ACHN (cell line): Measurements from ENCODE around the gene PTMA.
"Not testable (repeated sequence)": the region's sequence is repeated elsewhere in the genome, so short reads cannot be mapped to it uniquely, and the experiment has no call there.

ENCODE experiments used
- DNase-seq: peaks from one replicate; pipeline ENCODE4 v3.0.0-alpha.2; 2015
- in situ Hi-C: cut with HindIII; loops from 2 replicates; pipeline ENCODE4 v1.10.0; 2017; ENCODE audit warnings: low sequenced_read_pairs, low pct_ligation_motif_present, low pct_unique_long_range_greater_than_20kb

Gene PTMA

GRCh38 chr2:231737761-231738160 lies 29.4 kb downstream of the PTMA start:
- in situ Hi-C loops, result no loop called here
- no peak for DNase-seq

GRCh38 chr2:231743376-231744116 lies 35.2 kb downstream of the PTMA start:
- DNase-seq, result no peak
- in situ Hi-C loops, result no loop called here

- no peak for DNase-seq
- in situ Hi-C loops, result no loop called here
Observed at GRCh38 chr2:231745303-231746038, 37.1 kb downstream of the PTMA start.

GRCh38 chr2:231748153-231748896 lies 40.0 kb downstream of the PTMA start:
- in situ Hi-C loops, result not testable (repeated sequence)

GRCh38 chr2:231749016-231749415 lies 40.7 kb downstream of the PTMA start:
- DNase-seq, in situ Hi-C loops: not testable (repeated sequence)

More at GRCh38 chr2:231748153-231748896, 40.0 kb downstream of the PTMA start:
- not testable (repeated sequence) for DNase-seq

DNA sequence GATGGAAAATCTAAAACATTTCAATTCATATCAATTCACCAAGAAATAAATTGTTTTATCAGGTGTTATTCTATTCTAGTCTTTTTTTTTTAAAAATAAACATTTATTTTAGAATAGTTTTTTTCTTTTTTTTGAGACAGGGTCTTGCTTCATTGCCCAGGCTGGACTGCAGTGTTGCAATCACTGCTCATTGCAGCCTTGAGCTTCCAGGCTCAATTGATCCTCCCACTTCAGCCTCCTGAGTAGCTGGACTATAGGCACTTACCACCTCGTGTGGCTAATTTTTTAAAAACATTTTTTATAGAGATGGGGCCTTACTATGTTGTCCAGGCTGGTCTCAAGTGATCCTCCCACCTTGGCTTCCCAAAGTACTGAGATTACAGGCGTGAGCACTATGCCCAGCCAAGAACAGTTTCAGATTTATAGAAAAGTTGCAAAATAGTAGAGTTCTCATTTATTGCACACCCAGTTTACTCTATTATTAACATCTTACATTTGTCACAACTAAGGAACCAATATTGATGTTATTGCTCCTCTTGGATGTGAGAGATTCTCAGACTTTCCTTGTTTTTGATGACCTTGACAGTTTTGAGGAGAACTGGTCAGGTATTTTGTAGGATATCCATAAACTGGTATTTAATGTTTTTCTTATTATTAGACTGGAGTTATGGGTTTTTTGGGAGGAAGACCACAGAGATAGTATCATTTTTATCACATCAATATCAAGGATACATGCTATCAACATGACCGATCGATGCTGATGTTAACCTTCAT lies 42.9 kb downstream of the PTMA start:
- no peak for DNase-seq
- in situ Hi-C loops, result no loop called here

DNA sequence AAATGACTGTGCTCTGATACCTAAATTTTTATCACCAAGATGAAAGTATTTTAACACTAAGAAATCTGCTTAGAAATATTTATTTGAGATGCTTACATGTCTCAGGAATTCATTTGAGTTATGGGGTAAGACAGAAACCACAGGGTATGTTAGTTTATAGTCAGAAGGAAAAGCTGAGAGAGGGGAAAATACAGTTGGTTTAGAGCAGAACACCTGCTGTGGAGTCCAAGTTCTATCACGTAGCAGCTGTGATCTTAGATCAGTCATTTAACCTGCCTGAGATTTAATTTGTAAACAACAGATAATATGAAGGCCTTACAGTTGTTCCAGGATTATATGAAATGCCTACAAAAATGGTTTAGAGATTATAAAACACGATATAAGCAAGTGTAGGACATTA lies 43.7 kb downstream of the PTMA start:
- no peak for DNase-seq
- in situ Hi-C loops, result no loop called here

- in situ Hi-C loops, result no loop called here
- no peak for DNase-seq
Observed at GRCh38 chr2:231761735-231762134, 53.4 kb downstream of the PTMA start.
